ENCODE data around the gene YPEL4. TPM values are rescaled to one million over a fixed set of nuclear protein-coding genes. Genes with fewer than 3 reads are reported as not detected.
A peak's percentile ranks its signal among the peaks of the same experiment; 100 is the strongest.
"Not testable (repeated sequence)": the region's sequence is repeated elsewhere in the genome, so short reads cannot be mapped to it uniquely, and the experiment has no call there.

YPEL4 gene
- total RNA-seq, 1 donor, result 1.4 TPM

- no peak for DNase-seq (ENCODE audit: low read depth)
- TF ChIP-seq, protein P1, sequence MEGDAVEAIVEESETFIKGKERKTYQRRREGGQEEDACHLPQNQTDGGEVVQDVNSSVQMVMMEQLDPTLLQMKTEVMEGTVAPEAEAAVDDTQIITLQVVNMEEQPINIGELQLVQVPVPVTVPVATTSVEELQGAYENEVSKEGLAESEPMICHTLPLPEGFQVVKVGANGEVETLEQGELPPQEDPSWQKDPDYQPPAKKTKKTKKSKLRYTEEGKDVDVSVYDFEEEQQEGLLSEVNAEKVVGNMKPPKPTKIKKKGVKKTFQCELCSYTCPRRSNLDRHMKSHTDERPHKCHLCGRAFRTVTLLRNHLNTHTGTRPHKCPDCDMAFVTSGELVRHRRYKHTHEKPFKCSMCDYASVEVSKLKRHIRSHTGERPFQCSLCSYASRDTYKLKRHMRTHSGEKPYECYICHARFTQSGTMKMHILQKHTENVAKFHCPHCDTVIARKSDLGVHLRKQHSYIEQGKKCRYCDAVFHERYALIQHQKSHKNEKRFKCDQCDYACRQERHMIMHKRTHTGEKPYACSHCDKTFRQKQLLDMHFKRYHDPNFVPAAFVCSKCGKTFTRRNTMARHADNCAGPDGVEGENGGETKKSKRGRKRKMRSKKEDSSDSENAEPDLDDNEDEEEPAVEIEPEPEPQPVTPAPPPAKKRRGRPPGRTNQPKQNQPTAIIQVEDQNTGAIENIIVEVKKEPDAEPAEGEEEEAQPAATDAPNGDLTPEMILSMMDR (IDR thresholded peaks at IDR 0.05; ENCODE audit: insufficient read depth, low read length), result no peak
- no peak overlapping the region for H3K4me3 ChIP-seq (ENCODE audit: low read depth, low read length)
Measured at GRCh38 chr11:57659669-57660068, 10.0 kb upstream of the YPEL4 start.

DNA sequence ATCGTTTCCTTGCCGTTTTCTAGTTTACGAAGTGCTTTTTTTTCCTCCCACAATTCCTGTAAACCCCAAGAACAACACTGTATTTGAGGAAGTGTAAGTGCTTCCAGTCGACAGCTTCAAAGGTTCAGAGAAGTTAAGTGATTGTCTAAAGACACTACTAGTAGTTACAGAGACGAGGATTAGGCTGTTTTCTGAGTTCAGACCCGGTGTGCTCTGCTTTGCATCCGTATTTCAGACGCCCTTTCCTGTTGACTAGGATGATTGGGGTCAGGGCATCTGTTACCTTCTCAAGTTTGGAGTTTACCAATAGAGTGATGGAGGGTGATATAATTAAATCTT lies 8.3 kb upstream of the YPEL4 start:
- TF ChIP-seq, protein P1 (IDR thresholded peaks at IDR 0.05; ENCODE audit: insufficient read depth, low read length), result no peak
- DNase-seq (ENCODE audit: low read depth), result no peak
- H3K4me3 ChIP-seq (ENCODE audit: low read depth, low read length), result peak overlapping the region; percentile 78

- TF ChIP-seq, protein P1 (IDR thresholded peaks at IDR 0.05; ENCODE audit: insufficient read depth, low read length), result no peak
- H3K4me3 ChIP-seq (ENCODE audit: low read depth, low read length), result peak within 1 kb of the TSS; percentile 78
- DNase-seq (ENCODE audit: low read depth), result peak; percentile 98
Measured at GRCh38 chr11:57657194-57658022, 7.7 kb upstream of the YPEL4 start, which contains the start of gene CLP1. Gene CLP1 (plus strand): TSS chr11:57657762. CDS start chr11:57659477, 1,715 bp downstream.

DNA sequence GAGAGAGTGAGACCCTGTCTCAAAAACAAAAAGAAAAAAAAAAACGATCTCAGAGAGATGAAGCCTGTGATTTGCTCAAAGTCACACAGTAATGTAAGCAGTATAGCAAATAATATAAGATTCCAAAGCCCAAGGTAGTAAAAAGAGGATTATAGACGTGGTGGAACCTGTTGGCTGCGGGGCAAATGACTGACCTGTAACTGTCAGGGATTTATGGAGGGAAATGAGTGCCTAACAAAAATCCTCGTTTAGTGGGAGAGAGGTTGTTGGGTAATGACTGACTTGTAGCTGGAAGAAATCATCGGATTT lies 7.1 kb upstream of the YPEL4 start:
- TF ChIP-seq, protein P1 (IDR thresholded peaks at IDR 0.05; ENCODE audit: insufficient read depth, low read length), result no peak
- DNase-seq (ENCODE audit: low read depth), result no peak
- peak overlapping the region; percentile 70 for H3K4me3 ChIP-seq (ENCODE audit: low read depth, low read length)

GRCh38 chr11:57653163-57653562 lies 3.5 kb upstream of the YPEL4 start:
- no peak for DNase-seq (ENCODE audit: low read depth)
- H3K4me3 ChIP-seq (ENCODE audit: low read depth, low read length), result no peak overlapping the region
- TF ChIP-seq, protein P1 (IDR thresholded peaks at IDR 0.05; ENCODE audit: insufficient read depth, low read length), result no peak

- H3K4me3 ChIP-seq (ENCODE audit: low read depth, low read length), result no peak overlapping the region
- TF ChIP-seq, protein P1 (IDR thresholded peaks at IDR 0.05; ENCODE audit: insufficient read depth, low read length), result no peak
- no peak for DNase-seq (ENCODE audit: low read depth)
Measured at GRCh38 chr11:57652662-57653061, 3.0 kb upstream of the YPEL4 start.

GRCh38 chr11:57652230-57652629 lies 2.5 kb upstream of the YPEL4 start:
- not testable (repeated sequence) for DNase-seq (ENCODE audit: low read depth); H3K4me3 ChIP-seq (ENCODE audit: low read depth, low read length)
